A549 (cell line): ENCODE measurements around the gene SMIM32.

ENCODE experiments used
- CTCF ChIP-seq: fragments of >200 bp; sonication (Bioruptor Twin); formaldehyde crosslinking; IDR thresholded peaks from 3 replicates; pipeline ENCODE4 v1.5.1; 2016
- EP300 ChIP-seq, 2 experiments: fragments of >200 bp; sonication (Bioruptor Twin); formaldehyde crosslinking; IDR thresholded peaks; 2 replicates in 1 of 2; 3 replicates in 1 of 2; pipeline ENCODE4 v1.6.1; 2016 to 2017
- ZFP36 ChIP-seq: fragments of 450-650 bp; IDR thresholded peaks from 2 replicates; pipeline ENCODE4 v1.6.1; 2014; ENCODE audit warnings: borderline replicate concordance; ENCODE audit not compliant: partially characterized antibody

- TF ChIP-seq ZFP36 (no peak), EP300 (IDR thresholded peaks at IDR 0.05) (no peak), CTCF (no peak)
Measured at GRCh38 chr5:136230176-136230575, 37.2 kb upstream of the SMIM32 start.
